Measurements from ENCODE around the gene JAK3.
A peak's percentile ranks its signal among the peaks of the same experiment; 100 is the strongest.
"Not testable (repeated sequence)": the region's sequence is repeated elsewhere in the genome, so short reads cannot be mapped to it uniquely, and the experiment has no call there.

Gene JAK3

DNA sequence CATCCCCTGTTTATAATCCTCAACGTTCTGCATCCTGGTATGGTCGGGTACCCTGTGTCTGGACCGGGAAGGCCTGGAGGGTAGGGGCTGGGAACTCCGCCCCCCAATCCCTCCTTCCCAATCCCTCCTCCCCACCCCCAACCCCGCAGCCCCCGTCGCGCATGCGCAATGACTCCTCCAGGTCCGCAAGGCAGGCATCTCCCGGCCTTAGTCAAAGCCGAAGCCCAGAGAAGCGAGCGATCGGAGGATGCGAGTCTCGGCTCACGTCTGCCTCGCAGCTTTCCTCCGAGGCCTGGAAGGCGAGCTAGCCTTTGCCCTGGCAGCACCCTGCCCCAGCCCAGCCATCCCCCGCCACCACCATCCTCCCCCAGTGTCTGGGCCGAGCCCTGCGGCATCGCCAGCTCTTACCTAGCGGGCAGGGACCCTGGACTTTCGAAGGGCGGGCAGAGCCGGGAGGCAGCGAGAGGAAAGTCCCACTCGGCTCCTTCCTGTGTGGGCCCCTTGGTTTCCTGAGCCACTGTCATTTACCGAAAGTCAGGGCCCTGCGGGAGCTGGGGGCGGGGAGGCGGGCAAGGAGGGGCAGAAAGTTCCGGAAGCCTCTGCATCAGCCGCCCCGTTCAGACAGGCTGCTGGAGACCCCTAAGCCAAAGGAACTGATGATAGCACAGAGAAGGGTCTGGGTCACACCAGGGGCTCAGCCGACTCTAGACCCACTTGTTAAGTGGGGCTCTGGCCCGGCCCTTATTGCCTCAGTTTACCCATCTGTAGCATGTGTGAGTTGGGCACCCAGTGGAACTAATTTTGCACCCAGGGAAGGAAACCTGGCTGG is at the start of gene JAK3:
Gene JAK3 (minus strand): TSS at position 445 of the 829 bp plus-strand sequence. CDS start 3,565 bp downstream, outside the sequence.
- TF ChIP-seq JUND (IDR thresholded peaks at IDR 0.05; ENCODE audit: low read depth) = no peak
- DNase-seq (ENCODE audit: low read depth in 1 of 2, low spot score in 1 of 2) = no peak
- in situ Hi-C loops (cut with HindIII; ENCODE audit: low pct_unique_long_range_greater_than_20kb, low sequenced_read_pairs) = no loop called here

- no peak for TF ChIP-seq JUND (IDR thresholded peaks at IDR 0.05; ENCODE audit: low read depth)
- in situ Hi-C loops (cut with HindIII; ENCODE audit: low pct_unique_long_range_greater_than_20kb, low sequenced_read_pairs) = no loop called here
- no peak for DNase-seq (ENCODE audit: low read depth in 1 of 2, low spot score in 1 of 2)
Measured at GRCh38 chr19:17893766-17894165, 46.0 kb upstream of the JAK3 start.

DNA sequence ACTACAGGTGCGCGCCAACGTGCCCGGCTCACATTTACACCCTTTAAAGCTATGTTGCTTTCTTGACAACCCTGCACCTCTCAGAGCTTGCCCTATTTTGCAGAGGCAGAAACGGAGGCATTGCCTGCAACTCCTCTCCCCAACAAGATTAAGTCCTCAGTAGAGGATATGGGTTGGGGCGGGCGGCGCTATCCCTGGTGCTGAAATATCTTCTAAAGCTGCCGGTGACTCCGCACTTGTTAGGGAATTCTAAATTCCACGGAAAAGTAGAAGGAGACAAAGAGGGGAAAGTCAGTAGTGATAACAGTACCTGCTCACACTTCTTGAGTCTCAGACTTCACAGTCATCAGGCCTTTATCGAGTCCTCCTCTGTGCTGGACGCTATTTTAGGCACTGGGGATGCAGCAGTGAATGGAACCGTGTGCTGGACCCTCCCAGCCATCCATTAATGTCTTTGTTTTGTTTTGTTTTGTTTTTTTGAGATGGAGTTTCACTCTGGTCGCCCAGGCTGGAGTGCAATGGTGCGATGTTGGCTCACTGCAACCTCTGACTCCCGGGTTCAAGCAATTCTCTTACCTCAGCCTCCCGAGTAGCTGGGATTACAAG is 41.9 kb upstream of the JAK3 start:
- DNase-seq (ENCODE audit: low read depth in 1 of 2, low spot score in 1 of 2) = peak; percentile 67 to 71
- in situ Hi-C loops (cut with HindIII; ENCODE audit: low pct_unique_long_range_greater_than_20kb, low sequenced_read_pairs) = no loop called here
- no peak for TF ChIP-seq JUND (IDR thresholded peaks at IDR 0.05; ENCODE audit: low read depth)

- in situ Hi-C loops (cut with HindIII; ENCODE audit: low pct_unique_long_range_greater_than_20kb, low sequenced_read_pairs) = no loop called here
- DNase-seq (ENCODE audit: low read depth in 1 of 2, low spot score in 1 of 2) = no peak
- no peak for TF ChIP-seq JUND (IDR thresholded peaks at IDR 0.05; ENCODE audit: low read depth)
Measured at GRCh38 chr19:17888260-17888659, 40.5 kb upstream of the JAK3 start.

GRCh38 chr19:17887221-17887620 is 39.4 kb upstream of the JAK3 start:
- DNase-seq (ENCODE audit: low read depth in 1 of 2, low spot score in 1 of 2); in situ Hi-C loops (cut with HindIII; ENCODE audit: low pct_unique_long_range_greater_than_20kb, low sequenced_read_pairs): not testable (repeated sequence)

DNA sequence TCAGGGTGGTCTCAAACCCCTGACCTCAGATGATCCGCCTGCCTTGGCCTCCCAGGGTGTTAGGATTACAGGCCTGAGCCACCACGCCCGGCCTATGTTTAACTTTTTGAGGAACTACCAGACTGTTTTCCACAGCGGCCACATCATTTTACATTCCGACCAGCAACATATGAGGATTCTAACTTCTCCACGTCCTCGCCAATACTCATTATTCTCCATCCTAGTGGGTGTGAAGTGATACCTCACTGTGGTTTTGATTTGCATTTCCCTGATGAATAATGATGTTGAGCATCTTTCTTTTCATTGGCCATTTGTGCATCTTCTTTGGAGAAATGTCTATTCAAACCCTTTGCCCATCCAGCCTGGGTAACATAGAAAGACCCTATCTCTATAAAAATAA is 38.7 kb upstream of the JAK3 start:
- no peak for TF ChIP-seq JUND (IDR thresholded peaks at IDR 0.05; ENCODE audit: low read depth)
- in situ Hi-C loops (cut with HindIII; ENCODE audit: low pct_unique_long_range_greater_than_20kb, low sequenced_read_pairs) = no loop called here
- no peak for DNase-seq (ENCODE audit: low read depth in 1 of 2, low spot score in 1 of 2)

DNA sequence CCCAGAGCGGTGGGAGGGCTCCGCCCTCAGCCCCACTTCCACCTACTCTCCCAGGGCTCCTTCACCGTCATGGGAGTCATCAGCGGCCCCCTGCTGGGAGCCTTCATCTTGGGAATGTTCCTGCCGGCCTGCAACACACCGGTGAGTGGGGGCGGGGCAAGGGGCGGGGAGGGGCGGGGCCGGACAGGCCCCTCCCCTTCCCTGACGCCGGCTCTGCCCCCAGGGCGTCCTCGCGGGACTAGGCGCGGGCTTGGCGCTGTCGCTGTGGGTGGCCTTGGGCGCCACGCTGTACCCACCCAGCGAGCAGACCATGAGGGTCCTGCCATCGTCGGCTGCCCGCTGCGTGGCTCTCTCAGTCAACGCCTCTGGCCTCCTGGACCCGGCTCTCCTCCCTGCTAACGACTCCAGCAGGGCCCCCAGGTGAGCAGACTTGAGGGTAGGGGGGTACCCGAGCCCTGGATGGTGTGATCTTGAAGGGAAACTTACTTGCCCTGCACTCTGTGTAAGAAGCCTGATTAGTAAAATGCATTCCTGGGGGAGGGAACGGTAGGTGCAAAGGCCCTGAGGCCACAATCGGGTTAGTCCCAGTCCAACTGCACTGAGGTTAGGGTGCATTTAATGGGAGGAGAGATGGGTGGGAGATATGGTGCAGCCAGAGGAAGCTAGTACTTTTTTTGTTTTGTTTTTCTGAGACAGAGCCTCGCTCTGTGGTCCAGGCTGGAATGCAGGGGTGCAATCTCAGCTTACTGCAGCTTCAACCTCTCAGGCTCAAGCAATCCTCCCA is 36.0 kb upstream of the JAK3 start:
- peak; percentile 35 to 72 for DNase-seq (ENCODE audit: low read depth in 1 of 2, low spot score in 1 of 2)
- no peak for TF ChIP-seq JUND (IDR thresholded peaks at IDR 0.05; ENCODE audit: low read depth)
- in situ Hi-C loops (cut with HindIII; ENCODE audit: low pct_unique_long_range_greater_than_20kb, low sequenced_read_pairs) = no loop called here

DNA sequence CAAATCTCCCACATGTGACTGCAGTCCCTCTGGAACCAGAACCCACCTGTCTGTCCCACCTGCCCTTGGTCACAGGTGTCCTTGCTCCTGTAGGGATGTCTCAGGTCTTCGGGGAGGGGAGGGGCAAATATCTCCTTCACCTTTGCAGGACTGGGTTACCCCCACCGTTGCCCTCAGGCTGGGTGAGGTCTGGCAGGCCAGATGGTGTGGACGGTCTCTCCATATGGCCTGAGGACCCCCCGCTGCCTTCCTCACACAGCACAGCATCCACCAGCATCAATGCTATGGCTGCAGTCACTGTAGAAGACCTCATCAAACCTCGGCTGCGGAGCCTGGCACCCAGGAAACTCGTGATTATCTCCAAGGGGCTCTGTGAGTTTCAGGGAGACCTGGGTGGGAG is 33.9 kb upstream of the JAK3 start:
- in situ Hi-C loops (cut with HindIII; ENCODE audit: low pct_unique_long_range_greater_than_20kb, low sequenced_read_pairs) = no loop called here
- no peak for TF ChIP-seq JUND (IDR thresholded peaks at IDR 0.05; ENCODE audit: low read depth)
- DNase-seq (ENCODE audit: low read depth in 1 of 2, low spot score in 1 of 2) = no peak

- in situ Hi-C loops (cut with HindIII; ENCODE audit: low pct_unique_long_range_greater_than_20kb, low sequenced_read_pairs) = no loop called here
- DNase-seq (ENCODE audit: low read depth in 1 of 2, low spot score in 1 of 2) = no peak
- no peak for TF ChIP-seq JUND (IDR thresholded peaks at IDR 0.05; ENCODE audit: low read depth)
Measured at GRCh38 chr19:17879466-17879865, 31.7 kb upstream of the JAK3 start.

GRCh38 chr19:17877696-17878095 is 29.9 kb upstream of the JAK3 start:
- TF ChIP-seq JUND (IDR thresholded peaks at IDR 0.05; ENCODE audit: low read depth) = no peak
- DNase-seq (ENCODE audit: low read depth in 1 of 2, low spot score in 1 of 2) = no peak
- in situ Hi-C loops (cut with HindIII; ENCODE audit: low pct_unique_long_range_greater_than_20kb, low sequenced_read_pairs) = no loop called here

GRCh38 chr19:17874758-17875135 is 27.0 kb upstream of the JAK3 start:
- in situ Hi-C loops (cut with HindIII; ENCODE audit: low pct_unique_long_range_greater_than_20kb, low sequenced_read_pairs) = no loop called here

DNA sequence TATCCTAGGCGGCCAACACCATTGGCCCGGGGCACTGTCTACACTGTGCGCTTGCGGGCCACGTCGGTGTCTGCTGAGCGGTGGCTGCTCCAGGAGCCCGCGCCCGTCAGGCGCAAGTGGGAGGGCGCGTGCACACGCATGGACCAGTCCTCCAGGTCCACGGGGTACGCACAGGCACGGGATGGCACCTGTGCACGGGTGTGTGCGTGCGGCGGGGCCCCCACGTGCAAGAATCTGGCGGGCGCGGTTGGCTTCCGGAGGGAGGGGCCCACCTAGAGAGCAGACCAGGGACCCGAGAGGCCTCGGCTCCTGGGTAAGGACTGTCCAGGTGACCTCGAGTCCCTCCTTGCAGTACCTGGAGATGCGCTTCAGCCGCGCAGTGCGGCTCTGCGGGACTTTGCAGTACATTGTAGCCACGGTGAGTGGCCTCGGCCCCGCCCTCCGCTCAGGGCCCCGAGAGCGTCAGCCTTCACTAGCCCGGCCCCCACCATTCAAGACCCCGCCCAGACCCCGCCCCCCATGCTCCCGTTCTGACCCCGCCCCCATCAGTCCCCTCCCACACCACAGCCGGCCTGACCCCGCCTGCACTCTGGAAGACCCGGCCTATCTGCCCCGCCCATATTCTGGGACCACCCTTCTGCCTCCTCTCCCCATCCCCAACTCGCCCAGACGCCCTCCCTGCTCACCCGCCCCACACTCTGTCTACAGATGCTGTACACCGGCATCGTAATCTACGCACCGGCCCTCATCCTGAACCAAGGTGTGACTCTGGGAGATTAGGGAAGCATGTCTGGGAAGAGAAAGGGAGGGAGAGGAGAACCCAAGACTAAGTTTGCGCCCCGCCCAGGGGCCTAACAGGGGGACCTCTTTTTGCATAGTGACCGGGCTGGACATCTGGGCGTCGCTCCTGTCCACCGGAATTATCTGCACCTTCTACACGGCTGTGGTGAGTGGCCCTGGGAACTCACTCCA is 26.3 kb upstream of the JAK3 start:
- no peak for TF ChIP-seq JUND (IDR thresholded peaks at IDR 0.05; ENCODE audit: low read depth)
- in situ Hi-C loops (cut with HindIII; ENCODE audit: low pct_unique_long_range_greater_than_20kb, low sequenced_read_pairs) = no loop called here
- DNase-seq (ENCODE audit: low read depth in 1 of 2, low spot score in 1 of 2) = peak; percentile 59 to 74

More at GRCh38 chr19:17874758-17875135, 27.0 kb upstream of the JAK3 start:
- TF ChIP-seq JUND (IDR thresholded peaks at IDR 0.05; ENCODE audit: low read depth) = no peak
- no peak for DNase-seq (ENCODE audit: low read depth in 1 of 2, low spot score in 1 of 2)

Measured in T47D (cell line).